IPS-18a (cell line): ENCODE data around the gene EPHA6.

Experiments
- H3K27ac ChIP-seq: one replicate; pipeline ENCODE4 v1.5.1; 2013; ENCODE audit warnings: low read length
- H3K27me3 ChIP-seq: one replicate; pipeline ENCODE4 v1.6.1; 2013; ENCODE audit warnings: mild to moderate bottlenecking, low read length; ENCODE audit not compliant: control insufficient read depth, insufficient read depth
- H3K36me3 ChIP-seq: one replicate; pipeline ENCODE4 v1.6.1; 2013; ENCODE audit warnings: low read depth, low read length; ENCODE audit not compliant: control insufficient read depth
- H3K4me1 ChIP-seq: one replicate; pipeline ENCODE4 v1.6.1; 2013; ENCODE audit warnings: low read depth, low read length; ENCODE audit not compliant: control insufficient read depth
- H3K4me3 ChIP-seq: one replicate; pipeline ENCODE4 v1.5.1; 2013; ENCODE audit warnings: low read length
- H3K9ac ChIP-seq: one replicate; pipeline ENCODE4 v1.6.1; 2013; ENCODE audit warnings: mild to moderate bottlenecking, low read length, moderate library complexity
- H3K9me3 ChIP-seq: one replicate; pipeline ENCODE4 v1.6.1; 2013; ENCODE audit warnings: low read depth, low read length; ENCODE audit not compliant: control insufficient read depth

The EPHA6 gene

GRCh38 chr3:97197830-97198229 lies 383.4 kb downstream of the EPHA6 start:
- Histone ChIP-seq H3K27me3 (no peaks in the 10 kb centered on the region), H3K9ac (no peak overlapping the region), H3K4me1 (no peaks in the 10 kb centered on the region), H3K4me3 (no peak overlapping the region), H3K36me3 (no peaks in the 10 kb centered on the region), H3K9me3 (no peaks in the 10 kb centered on the region), H3K27ac (no peak overlapping the region)

- H3K36me3 ChIP-seq = no peaks in the 10 kb centered on the region
- no peaks in the 10 kb centered on the region for H3K4me1 ChIP-seq
- H3K9me3 ChIP-seq = no peaks in the 10 kb centered on the region
- no peak overlapping the region for H3K4me3 ChIP-seq
- no peaks in the 10 kb centered on the region for H3K27me3 ChIP-seq
- H3K27ac ChIP-seq = no peak overlapping the region
- no peak overlapping the region for H3K9ac ChIP-seq
Observed at GRCh38 chr3:97200387-97200786, 386.0 kb downstream of the EPHA6 start.

GRCh38 chr3:97201814-97202213 lies 387.4 kb downstream of the EPHA6 start:
- H3K4me3 ChIP-seq = no peak overlapping the region
- H3K36me3 ChIP-seq = no peaks in the 10 kb centered on the region
- no peaks in the 10 kb centered on the region for H3K9me3 ChIP-seq
- H3K9ac ChIP-seq = no peak overlapping the region
- H3K4me1 ChIP-seq = no peaks in the 10 kb centered on the region
- no peaks in the 10 kb centered on the region for H3K27me3 ChIP-seq
- H3K27ac ChIP-seq = no peak overlapping the region

GRCh38 chr3:97228966-97229365 lies 414.6 kb downstream of the EPHA6 start:
- Histone ChIP-seq H3K4me1 (peaks cover 13% of the 10 kb centered on the region), H3K4me3 (no peak overlapping the region), H3K9me3 (no peaks in the 10 kb centered on the region), H3K36me3 (no peaks in the 10 kb centered on the region), H3K27me3 (no peaks in the 10 kb centered on the region), H3K9ac (no peak overlapping the region), H3K27ac (no peak overlapping the region)

GRCh38 chr3:97230486-97230885 lies 416.1 kb downstream of the EPHA6 start:
- Histone ChIP-seq H3K4me1 (peaks cover 13% of the 10 kb centered on the region), H3K9me3 (no peaks in the 10 kb centered on the region), H3K4me3 (no peak overlapping the region), H3K9ac (no peak overlapping the region), H3K27me3 (no peaks in the 10 kb centered on the region), H3K36me3 (no peaks in the 10 kb centered on the region), H3K27ac (no peak overlapping the region)

GRCh38 chr3:97232393-97233034 lies 418.1 kb downstream of the EPHA6 start:
- no peak overlapping the region for H3K27ac ChIP-seq
- no peak overlapping the region for H3K4me3 ChIP-seq
- H3K27me3 ChIP-seq = no peaks in the 10 kb centered on the region
- H3K4me1 ChIP-seq = peaks cover 7% of the 10 kb centered on the region
- no peaks in the 10 kb centered on the region for H3K9me3 ChIP-seq
- no peaks in the 10 kb centered on the region for H3K36me3 ChIP-seq
- H3K9ac ChIP-seq = no peak overlapping the region

- no peak overlapping the region for H3K9ac ChIP-seq
Observed at GRCh38 chr3:97235179-97235578, 420.8 kb downstream of the EPHA6 start.

GRCh38 chr3:97235611-97236315 lies 421.4 kb downstream of the EPHA6 start:
- Histone ChIP-seq H3K4me1 (no peaks in the 10 kb centered on the region), H3K36me3 (no peaks in the 10 kb centered on the region), H3K27ac (no peak overlapping the region), H3K9ac (no peak overlapping the region), H3K9me3 (no peaks in the 10 kb centered on the region), H3K27me3 (no peaks in the 10 kb centered on the region), H3K4me3 (no peak overlapping the region)

More at GRCh38 chr3:97235179-97235578, 420.8 kb downstream of the EPHA6 start:
- no peak overlapping the region for H3K4me3 ChIP-seq
- H3K4me1 ChIP-seq = no peaks in the 10 kb centered on the region
- H3K27me3 ChIP-seq = no peaks in the 10 kb centered on the region
- no peak overlapping the region for H3K27ac ChIP-seq
- H3K9me3 ChIP-seq = no peaks in the 10 kb centered on the region
- H3K36me3 ChIP-seq = no peaks in the 10 kb centered on the region

- Histone ChIP-seq H3K27ac (no peak overlapping the region), H3K9me3 (no peaks in the 10 kb centered on the region), H3K9ac (no peak overlapping the region), H3K4me3 (no peak overlapping the region), H3K27me3 (no peaks in the 10 kb centered on the region), H3K36me3 (no peaks in the 10 kb centered on the region), H3K4me1 (no peaks in the 10 kb centered on the region)
Observed at GRCh38 chr3:97241417-97241816, 427.0 kb downstream of the EPHA6 start.

GRCh38 chr3:97245201-97245910 lies 431.0 kb downstream of the EPHA6 start:
- H3K4me3 ChIP-seq = no peak overlapping the region
- H3K9me3 ChIP-seq = no peaks in the 10 kb centered on the region
- H3K27me3 ChIP-seq = no peaks in the 10 kb centered on the region
- no peak overlapping the region for H3K9ac ChIP-seq
- no peaks in the 10 kb centered on the region for H3K4me1 ChIP-seq
- no peak overlapping the region for H3K27ac ChIP-seq
- H3K36me3 ChIP-seq = no peaks in the 10 kb centered on the region

- H3K4me3 ChIP-seq = no peak overlapping the region
Observed at GRCh38 chr3:97256060-97256459, 441.7 kb downstream of the EPHA6 start.

More at GRCh38 chr3:97256060-97256459, 441.7 kb downstream of the EPHA6 start:
- Histone ChIP-seq H3K9me3 (no peaks in the 10 kb centered on the region), H3K9ac (no peak overlapping the region), H3K27me3 (no peaks in the 10 kb centered on the region), H3K4me1 (peaks cover 8% of the 10 kb centered on the region), H3K36me3 (no peaks in the 10 kb centered on the region), H3K27ac (no peak overlapping the region)
